Neural cell (in vitro differentiated cells): Measurements from ENCODE around the gene IQSEC1. TPM values are rescaled to one million over a fixed set of nuclear protein-coding genes. Genes with fewer than 3 reads are reported as not detected.

Source experiments
- H2AFZ ChIP-seq: fragments of 200-600, 300-800 bp; sonication (generic), shearing (Covaris generic); 2 replicates; pipeline ENCODE4 v1.6.0; 2014; ENCODE audit warnings: low read depth, mild to moderate bottlenecking, antibody characterized with exemption, low read length, moderate library complexity
- H3F3A ChIP-seq: fragments of 200-600 bp; shearing (Covaris generic); 2 replicates; pipeline ENCODE4 v1.6.1; 2016; ENCODE audit warnings: mild to moderate bottlenecking, moderate library complexity, mixed read lengths, antibody characterized with exemption, low read length; ENCODE audit not compliant: insufficient read depth, poor library complexity, severe bottlenecking
- H3K27ac ChIP-seq: fragments of 200-600, 300-800 bp; sonication (generic), shearing (Covaris generic); 2 replicates; pipeline ENCODE4 v1.5.1; 2014; ENCODE audit warnings: mild to moderate bottlenecking, low read length, moderate library complexity
- H3K27me3 ChIP-seq: fragments of 300-800, 200-600 bp; sonication (generic), shearing (Covaris generic); 2 replicates; pipeline ENCODE4 v1.6.0; 2014; ENCODE audit warnings: mild to moderate bottlenecking, low read depth, low read length, moderate library complexity; ENCODE audit not compliant: insufficient read depth
- H3K36me3 ChIP-seq: fragments of 300-800, 200-600 bp; sonication (generic), shearing (Covaris generic); 2 replicates; pipeline ENCODE4 v1.5.1; 2014; ENCODE audit warnings: mild to moderate bottlenecking, antibody characterized with exemption, low read length, moderate library complexity; ENCODE audit not compliant: insufficient read depth
- H3K4me2 ChIP-seq: fragments of 300-800, 200-600 bp; sonication (generic), shearing (Covaris generic); 2 replicates; pipeline ENCODE4 v1.6.0; 2014; ENCODE audit warnings: mild to moderate bottlenecking, low read length
- H3K4me3 ChIP-seq: fragments of 300-800, 200-600 bp; sonication (generic), shearing (Covaris generic); 2 replicates; pipeline ENCODE4 v1.5.1; 2014; ENCODE audit warnings: mild to moderate bottlenecking, low read length, moderate library complexity
- H3K79me2 ChIP-seq: fragments of 200-600 bp; shearing (Covaris generic); replicated peaks from 2 replicates; pipeline ENCODE4 v1.6.0; 2014; ENCODE audit warnings: mild to moderate bottlenecking, low read length, moderate library complexity; ENCODE audit not compliant: insufficient read depth
- H3K9ac ChIP-seq: fragments of 300-800, 200-600 bp; sonication (generic), shearing (Covaris generic); 2 replicates; pipeline ENCODE4 v1.6.1; 2016; ENCODE audit warnings: mild to moderate bottlenecking, low read length, mixed read lengths
- H3K9me2 ChIP-seq: fragments of 200-600 bp; shearing (Covaris generic); 2 replicates; pipeline ENCODE4 v1.6.1; 2016; ENCODE audit warnings: mild to moderate bottlenecking, low read length, mixed read lengths; ENCODE audit not compliant: insufficient read depth
- H3K9me3 ChIP-seq: fragments of 200-600, 300-800 bp; sonication (generic), shearing (Covaris generic); 2 replicates; pipeline ENCODE4 v1.6.1; 2016; ENCODE audit warnings: mild to moderate bottlenecking, mixed run types, low read length, moderate library complexity, mixed read lengths
- H4K20me1 ChIP-seq: fragments of 200-600 bp; shearing (Covaris generic); 2 replicates; pipeline ENCODE4 v1.6.1; 2016; ENCODE audit warnings: mild to moderate bottlenecking, mixed run types; ENCODE audit not compliant: insufficient read depth
- CTCF ChIP-seq: fragments of 450-650 bp; IDR thresholded peaks from 2 replicates; pipeline ENCODE4 v1.5.1; 2014; ENCODE audit warnings: antibody characterized with exemption, mild to moderate bottlenecking, moderate library complexity; ENCODE audit not compliant: poor library complexity, severe bottlenecking
- EP300 ChIP-seq: fragments of 450-650 bp; conservative IDR thresholded peaks from 2 replicates; pipeline ENCODE4 v1.6.1; 2014; ENCODE audit warnings: antibody characterized with exemption, mild to moderate bottlenecking, moderate library complexity; ENCODE audit not compliant: poor library complexity, severe bottlenecking
- EZH2 ChIP-seq: fragments of 200-600, 300-800 bp; shearing (Covaris generic), sonication (generic); IDR thresholded peaks from 2 replicates; pipeline ENCODE4 v1.6.1; 2014; ENCODE audit warnings: antibody characterized with exemption, low read length, borderline replicate concordance, mild to moderate bottlenecking; ENCODE audit not compliant: insufficient read depth, poor library complexity, severe bottlenecking
- MXI1 ChIP-seq: fragments of 450-650 bp; conservative IDR thresholded peaks from 2 replicates; pipeline ENCODE4 v1.6.1; 2014; ENCODE audit warnings: antibody characterized with exemption, mild to moderate bottlenecking; ENCODE audit not compliant: poor library complexity, severe bottlenecking
- POLR2AphosphoS5 ChIP-seq: IDR thresholded peaks from 2 replicates; pipeline ENCODE4 v1.6.1; 2012
- RAD21 ChIP-seq: fragments of 450-650 bp; conservative IDR thresholded peaks from 2 replicates; pipeline ENCODE4 v1.6.1; 2014; ENCODE audit warnings: antibody characterized with exemption, mild to moderate bottlenecking, moderate library complexity
- REST ChIP-seq: IDR thresholded peaks from 2 replicates; pipeline ENCODE4 v1.6.1; 2012; ENCODE audit warnings: borderline replicate concordance
- SMC3 ChIP-seq: fragments of 450-650 bp; conservative IDR thresholded peaks from 2 replicates; pipeline ENCODE4 v1.6.1; 2014; ENCODE audit warnings: antibody characterized with exemption, mild to moderate bottlenecking, moderate library complexity; ENCODE audit not compliant: poor library complexity
- TAF1 ChIP-seq: IDR thresholded peaks from 2 replicates; pipeline ENCODE4 v1.6.1; 2012; ENCODE audit warnings: low read depth
- polyA plus RNA-seq: library from polyadenylated mRNA; depleted of rRNA; stranded (reverse); fragments of >200 nt; gene quantifications from 2 replicates; pipeline ENCODE4 v1.2.3, GENCODE V29; 2014

The IQSEC1 gene
- polyA plus RNA-seq, 1 donor from 2014 or later = 6.0 TPM

- Histone ChIP-seq H3K36me3 (no peaks in the 10 kb centered on the region), H3K4me3 (no peak overlapping the region), H3K9ac (no peak overlapping the region), H3K27ac (no peak overlapping the region), H4K20me1 (no peaks in the 10 kb centered on the region), H3K27me3 (no peaks in the 10 kb centered on the region), H2AFZ (no peak overlapping the region), H3K9me2 (no peaks in the 10 kb centered on the region), H3F3A (no peaks in the 10 kb centered on the region), H3K9me3 (no peaks in the 10 kb centered on the region), H3K79me2 (no peaks in the 10 kb centered on the region), H3K4me2 (no peak overlapping the region)
- TF ChIP-seq EP300 (no peak), TAF1 (no peak)
Measured at GRCh38 chr3:12890610-12891390, 182.4 kb downstream of the IQSEC1 start.

- Histone ChIP-seq H3K9me3 (no peaks in the 10 kb centered on the region), H3F3A (no peaks in the 10 kb centered on the region), H3K36me3 (no peaks in the 10 kb centered on the region), H4K20me1 (no peaks in the 10 kb centered on the region), H2AFZ (no peak overlapping the region), H3K79me2 (no peaks in the 10 kb centered on the region), H3K9ac (no peak overlapping the region), H3K4me2 (no peak overlapping the region), H3K9me2 (no peaks in the 10 kb centered on the region), H3K27ac (no peak overlapping the region), H3K27me3 (no peaks in the 10 kb centered on the region), H3K4me3 (no peak overlapping the region)
- no peak for TF ChIP-seq EZH2
- TF ChIP-seq REST = no peak
- TF ChIP-seq RAD21 = no peak
- no peak for TF ChIP-seq POLR2AphosphoS5
- no peak for TF ChIP-seq MXI1
Measured at GRCh38 chr3:12886736-12887135, 186.5 kb downstream of the IQSEC1 start.

- Histone ChIP-seq H3F3A (no peaks in the 10 kb centered on the region), H3K27me3 (no peaks in the 10 kb centered on the region), H3K36me3 (no peaks in the 10 kb centered on the region), H4K20me1 (no peaks in the 10 kb centered on the region), H3K27ac (no peak overlapping the region), H3K4me2 (no peak overlapping the region), H3K9me2 (no peaks in the 10 kb centered on the region), H3K9me3 (no peaks in the 10 kb centered on the region), H2AFZ (no peak overlapping the region), H3K4me3 (no peak overlapping the region), H3K79me2 (no peaks in the 10 kb centered on the region), H3K9ac (no peak overlapping the region)
- TF ChIP-seq EZH2 (no peak), REST (no peak), MXI1 (no peak), EP300 (no peak), SMC3 (no peak), CTCF (no peak), POLR2AphosphoS5 (no peak), TAF1 (no peak), RAD21 (no peak)
Measured at GRCh38 chr3:12886106-12886679, 187.0 kb downstream of the IQSEC1 start.
